ENCODE results near the gene HNRNPK.

Gene HNRNPK

GRCh38 chr9:83932851-83933250 lies 47.2 kb downstream of the HNRNPK start:
- DNase-seq (ENCODE audit: low spot score): no peak

GRCh38 chr9:83932011-83932410 lies 48.0 kb downstream of the HNRNPK start:
- DNase-seq (ENCODE audit: low spot score): no peak

GRCh38 chr9:83930881-83931280 lies 49.1 kb downstream of the HNRNPK start:
- no peak for DNase-seq (ENCODE audit: low spot score)

GRCh38 chr9:83927591-83927990 lies 52.4 kb downstream of the HNRNPK start:
- DNase-seq (ENCODE audit: low spot score): no peak

- peak; percentile 98 for DNase-seq (ENCODE audit: low spot score)
Observed at GRCh38 chr9:83920927-83921707, 58.9 kb downstream of the HNRNPK start, which contains the start of gene KIF27. KIF27 (minus strand) TSS chr9:83921432; CDS start chr9:83915591, 5,841 bp downstream.

GRCh38 chr9:83920469-83920926 lies 59.5 kb downstream of the HNRNPK start:
- no peak for DNase-seq (ENCODE audit: low spot score)

GRCh38 chr9:83919111-83919510 lies 60.9 kb downstream of the HNRNPK start:
- DNase-seq (ENCODE audit: low spot score): no peak
